ENCODE data around the gene RNF38.
"Not testable (repeated sequence)": the region's sequence is repeated elsewhere in the genome, so short reads cannot be mapped to it uniquely, and the experiment has no call there.

The RNF38 gene

GRCh38 chr9:36407122-36407723 lies 7.2 kb upstream of the RNF38 start:
- DNase-seq (ENCODE audit: low spot score) = peak; percentile 69

GRCh38 chr9:36402536-36402935 lies 2.5 kb upstream of the RNF38 start:
- no peak for DNase-seq (ENCODE audit: low spot score)

- no peak for DNase-seq (ENCODE audit: low spot score)
Measured at GRCh38 chr9:36401897-36402480, 1.9 kb upstream of the RNF38 start.

GRCh38 chr9:36401164-36401740 lies 1.2 kb upstream of the RNF38 start:
- peak; percentile 77 for DNase-seq (ENCODE audit: low spot score)

GRCh38 chr9:36400332-36401163 lies 479 bp upstream of the RNF38 start:
- peak; percentile 88 for DNase-seq (ENCODE audit: low spot score)

GRCh38 chr9:36398745-36399144 lies 1.3 kb downstream of the RNF38 start:
- DNase-seq (ENCODE audit: low spot score) = no peak

- no peak for DNase-seq (ENCODE audit: low spot score)
Measured at GRCh38 chr9:36396985-36397384, 3.1 kb downstream of the RNF38 start.

GRCh38 chr9:36392489-36392888 lies 7.6 kb downstream of the RNF38 start:
- DNase-seq (ENCODE audit: low spot score) = no peak

GRCh38 chr9:36389590-36389989 lies 10.5 kb downstream of the RNF38 start:
- DNase-seq (ENCODE audit: low spot score) = no peak

GRCh38 chr9:36386396-36386965 lies 13.6 kb downstream of the RNF38 start:
- not testable (repeated sequence) for DNase-seq (ENCODE audit: low spot score)

- DNase-seq (ENCODE audit: low spot score) = no peak
Measured at GRCh38 chr9:36382484-36382883, 17.6 kb downstream of the RNF38 start.

- DNase-seq (ENCODE audit: low spot score) = no peak
Measured at GRCh38 chr9:36364577-36364976, 35.5 kb downstream of the RNF38 start.

- no peak for DNase-seq (ENCODE audit: low spot score)
Measured at GRCh38 chr9:36363448-36363847, 36.6 kb downstream of the RNF38 start.

- no peak for DNase-seq (ENCODE audit: low spot score)
Measured at GRCh38 chr9:36358486-36358885, 41.6 kb downstream of the RNF38 start.

GRCh38 chr9:36357639-36358038 lies 42.4 kb downstream of the RNF38 start:
- DNase-seq (ENCODE audit: low spot score) = no peak

GRCh38 chr9:36346569-36346968 lies 53.5 kb downstream of the RNF38 start:
- no peak for DNase-seq (ENCODE audit: low spot score)

- DNase-seq (ENCODE audit: low spot score) = no peak
Measured at GRCh38 chr9:36345103-36345846, 54.8 kb downstream of the RNF38 start.

GRCh38 chr9:36341936-36342577 lies 58.0 kb downstream of the RNF38 start:
- no peak for DNase-seq (ENCODE audit: low spot score)

GRCh38 chr9:36337865-36338264 lies 62.2 kb downstream of the RNF38 start:
- DNase-seq (ENCODE audit: low spot score) = no peak

- DNase-seq (ENCODE audit: low spot score) = no peak
Measured at GRCh38 chr9:36337002-36337401, 63.1 kb downstream of the RNF38 start.

Measured in putamen (tissue), 1 donor.